ENCODE data around the gene S100A7. TPM values are rescaled to one million over a fixed set of nuclear protein-coding genes. Genes with fewer than 3 reads are reported as not detected.

Gene S100A7
- total RNA-seq, 1 donor from 2014 or later: not detected

DNA sequence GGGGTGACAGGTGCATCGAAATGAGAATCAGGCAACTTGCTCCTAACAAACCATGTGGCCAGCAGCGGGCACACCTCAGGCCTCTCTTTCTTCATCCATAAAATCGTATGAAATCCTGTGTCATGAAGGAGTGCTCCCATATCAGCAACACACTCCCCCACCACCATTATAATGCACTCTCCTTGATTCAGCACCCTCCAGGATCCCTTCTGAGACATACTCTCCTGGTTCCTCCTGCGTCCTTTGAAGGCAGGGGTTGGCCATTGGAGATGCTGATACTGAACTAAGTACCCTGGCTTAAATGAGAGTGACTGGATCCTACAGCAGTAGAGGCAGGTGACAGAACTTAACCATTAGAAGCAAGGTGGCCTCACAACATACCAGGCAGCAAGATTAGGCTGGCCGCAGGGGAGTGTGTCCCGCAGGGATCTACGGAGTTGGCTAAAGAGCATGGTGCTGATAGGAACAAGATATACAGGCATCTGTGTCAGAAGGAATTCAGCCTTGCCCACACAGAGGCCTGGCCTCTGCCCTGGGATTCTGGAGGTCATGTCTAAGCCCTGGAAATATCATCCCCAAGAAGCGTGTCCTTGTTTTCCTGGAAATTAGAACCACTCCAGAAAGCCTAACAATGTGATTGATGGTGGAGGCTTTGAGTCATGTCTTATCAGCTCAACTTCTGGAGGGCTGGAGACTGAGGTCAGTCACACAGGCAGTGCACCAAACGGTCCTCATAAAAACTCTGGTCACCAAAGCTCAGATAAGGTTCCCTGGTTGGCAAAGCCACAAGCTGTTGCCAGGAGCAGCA is 27.4 kb downstream of the S100A7 start:
- TF ChIP-seq, protein P1, sequence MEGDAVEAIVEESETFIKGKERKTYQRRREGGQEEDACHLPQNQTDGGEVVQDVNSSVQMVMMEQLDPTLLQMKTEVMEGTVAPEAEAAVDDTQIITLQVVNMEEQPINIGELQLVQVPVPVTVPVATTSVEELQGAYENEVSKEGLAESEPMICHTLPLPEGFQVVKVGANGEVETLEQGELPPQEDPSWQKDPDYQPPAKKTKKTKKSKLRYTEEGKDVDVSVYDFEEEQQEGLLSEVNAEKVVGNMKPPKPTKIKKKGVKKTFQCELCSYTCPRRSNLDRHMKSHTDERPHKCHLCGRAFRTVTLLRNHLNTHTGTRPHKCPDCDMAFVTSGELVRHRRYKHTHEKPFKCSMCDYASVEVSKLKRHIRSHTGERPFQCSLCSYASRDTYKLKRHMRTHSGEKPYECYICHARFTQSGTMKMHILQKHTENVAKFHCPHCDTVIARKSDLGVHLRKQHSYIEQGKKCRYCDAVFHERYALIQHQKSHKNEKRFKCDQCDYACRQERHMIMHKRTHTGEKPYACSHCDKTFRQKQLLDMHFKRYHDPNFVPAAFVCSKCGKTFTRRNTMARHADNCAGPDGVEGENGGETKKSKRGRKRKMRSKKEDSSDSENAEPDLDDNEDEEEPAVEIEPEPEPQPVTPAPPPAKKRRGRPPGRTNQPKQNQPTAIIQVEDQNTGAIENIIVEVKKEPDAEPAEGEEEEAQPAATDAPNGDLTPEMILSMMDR (conservative IDR thresholded peaks at IDR 0.05; ENCODE audit: low read depth, low read length): no peak
- H3K4me3 ChIP-seq (ENCODE audit: low read depth, low read length): no peak overlapping the region
- no peak for DNase-seq (ENCODE audit: low read depth)

DNA sequence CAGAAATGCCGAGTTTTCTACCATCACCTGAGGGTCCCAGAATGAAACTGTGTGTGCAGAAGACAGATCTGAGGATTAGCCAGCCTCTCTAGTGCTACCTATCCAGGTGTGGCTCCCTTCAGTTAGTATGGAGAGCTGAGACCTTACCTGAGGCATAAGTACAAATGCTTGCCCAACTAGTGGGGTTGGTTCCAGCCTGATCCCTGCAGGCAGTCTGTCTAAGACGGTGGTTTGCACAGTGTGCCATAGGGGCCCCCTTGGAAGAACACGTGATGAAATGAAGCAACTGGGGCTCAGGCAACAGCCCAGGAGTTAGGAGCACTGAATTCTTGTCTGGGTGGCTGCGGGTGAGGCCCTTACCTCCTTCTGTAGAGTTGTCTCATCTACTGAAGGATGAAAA is 28.5 kb downstream of the S100A7 start:
- TF ChIP-seq, protein P1 (conservative IDR thresholded peaks at IDR 0.05; ENCODE audit: low read depth, low read length): no peak
- DNase-seq (ENCODE audit: low read depth): no peak
- no peak overlapping the region for H3K4me3 ChIP-seq (ENCODE audit: low read depth, low read length)

DNA sequence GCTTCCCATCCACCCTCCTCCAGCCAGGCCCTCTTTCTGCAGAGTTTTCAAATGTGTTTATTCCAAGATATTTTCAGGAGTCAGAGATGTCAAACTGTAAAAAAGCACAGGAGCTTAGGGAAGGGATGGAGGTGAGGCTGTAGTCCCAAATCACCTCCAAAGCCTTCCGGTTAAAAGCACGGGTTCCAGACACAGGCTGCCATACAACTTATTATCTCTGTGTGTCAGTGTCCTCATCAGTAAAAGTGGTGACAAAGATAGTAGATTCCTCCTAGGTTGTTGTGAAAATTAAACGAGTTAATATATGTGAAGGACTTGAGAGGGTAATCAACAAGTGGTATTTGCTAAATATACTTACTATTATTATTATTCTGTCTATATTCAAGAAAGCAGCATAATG is 29.0 kb downstream of the S100A7 start:
- no peak overlapping the region for H3K4me3 ChIP-seq (ENCODE audit: low read depth, low read length)
- DNase-seq (ENCODE audit: low read depth): no peak
- TF ChIP-seq, protein P1 (conservative IDR thresholded peaks at IDR 0.05; ENCODE audit: low read depth, low read length): no peak

DNA sequence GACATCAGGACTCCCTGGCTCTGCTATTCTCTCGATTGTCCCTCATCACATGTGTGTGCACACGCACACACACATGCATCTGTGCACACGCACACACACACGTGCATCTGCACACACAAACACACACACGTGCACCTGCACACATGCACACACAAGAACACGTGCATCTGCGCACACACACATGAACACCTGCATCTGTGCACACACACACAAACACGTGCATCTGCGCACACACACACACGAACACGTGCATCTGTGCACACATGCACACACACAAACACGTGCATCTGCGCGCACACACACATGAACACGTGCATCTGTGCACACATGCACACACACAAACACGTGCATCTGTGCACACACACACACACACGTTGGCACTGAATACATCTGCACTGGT is 29.4 kb downstream of the S100A7 start:
- TF ChIP-seq, protein P1 (conservative IDR thresholded peaks at IDR 0.05; ENCODE audit: low read depth, low read length): no peak
- H3K4me3 ChIP-seq (ENCODE audit: low read depth, low read length): no peak overlapping the region
- no peak for DNase-seq (ENCODE audit: low read depth)

DNA sequence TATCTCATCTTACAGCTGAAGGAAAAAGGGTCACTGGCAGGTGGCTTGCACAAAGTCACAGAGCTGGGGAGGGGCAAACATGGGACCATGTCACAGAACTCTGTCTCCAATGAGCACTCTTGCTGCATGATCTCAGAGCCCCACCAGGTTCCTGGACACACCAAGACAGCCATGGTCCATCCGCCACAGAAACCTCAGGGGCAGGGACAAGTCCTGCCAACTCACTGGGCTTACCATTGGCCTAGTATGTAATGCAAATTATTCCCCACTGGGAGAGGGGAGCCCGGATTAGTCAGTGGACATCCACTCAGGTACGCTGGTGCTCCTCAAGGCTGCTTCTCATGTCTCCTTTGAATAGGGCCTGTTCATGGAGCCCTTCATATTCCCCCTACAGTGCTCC is 29.9 kb downstream of the S100A7 start:
- DNase-seq (ENCODE audit: low read depth): no peak
- TF ChIP-seq, protein P1 (conservative IDR thresholded peaks at IDR 0.05; ENCODE audit: low read depth, low read length): no peak
- H3K4me3 ChIP-seq (ENCODE audit: low read depth, low read length): no peak overlapping the region

DNA sequence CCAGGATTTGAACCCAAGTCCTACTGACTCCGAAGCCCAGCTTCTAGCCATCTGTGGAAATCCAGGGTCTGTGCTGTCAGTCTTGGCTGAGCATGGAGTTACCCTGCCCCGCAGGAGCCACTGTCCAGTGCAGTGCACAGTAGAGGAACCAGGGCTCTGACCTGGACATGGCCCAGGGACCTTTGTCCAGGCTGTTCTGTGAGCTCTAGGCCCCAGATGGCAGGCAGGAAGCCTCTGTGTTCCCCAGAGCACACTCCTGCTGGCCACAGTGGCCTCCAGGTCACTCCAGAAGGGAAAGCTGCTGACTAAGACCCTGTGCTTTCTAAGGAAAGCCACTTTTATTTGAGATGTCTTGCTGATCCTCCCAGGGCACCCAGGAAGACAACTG is 30.3 kb downstream of the S100A7 start:
- DNase-seq (ENCODE audit: low read depth): no peak
- TF ChIP-seq, protein P1 (conservative IDR thresholded peaks at IDR 0.05; ENCODE audit: low read depth, low read length): no peak
- no peak overlapping the region for H3K4me3 ChIP-seq (ENCODE audit: low read depth, low read length)
